ENCODE measurements around the gene AGXT2.

DNA sequence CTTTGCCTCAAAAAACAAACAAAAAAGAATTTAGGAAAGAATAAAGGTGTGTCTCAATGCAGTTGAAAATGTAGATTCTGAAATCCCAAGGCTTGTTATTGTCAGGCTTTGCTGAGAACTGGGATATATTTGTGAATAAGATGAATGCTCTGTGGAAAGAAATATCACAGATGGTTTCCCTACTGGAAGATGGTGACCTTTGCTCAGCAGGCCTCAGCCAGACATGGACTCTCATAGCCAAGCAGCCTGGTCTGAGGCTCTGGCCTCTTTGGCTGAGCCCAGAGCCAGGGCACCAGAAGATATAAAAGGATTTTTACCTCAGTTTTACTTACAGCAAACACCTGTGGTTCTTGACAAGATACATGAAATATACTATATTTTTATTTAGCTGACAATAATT is 37.1 kb downstream of the AGXT2 start:
- TF ChIP-seq CTCF (conservative IDR thresholded peaks at IDR 0.05): no peak
- TF ChIP-seq EZH2 (IDR thresholded peaks at IDR 0.05; ENCODE audit: low read depth): no peak
